ENCODE results near the gene KCNH1.

KCNH1 gene

GRCh38 chr1:210878564-210878963 lies 255.4 kb downstream of the KCNH1 start:
- no peak for DNase-seq (ENCODE audit: low spot score)

- DNase-seq (ENCODE audit: low spot score): no peak
Observed at GRCh38 chr1:210876275-210876674, 257.7 kb downstream of the KCNH1 start.

- DNase-seq (ENCODE audit: low spot score): no peak
Observed at GRCh38 chr1:210866532-210866931, 267.4 kb downstream of the KCNH1 start.

- DNase-seq (ENCODE audit: low spot score): no peak
Observed at GRCh38 chr1:210857705-210858104, 276.2 kb downstream of the KCNH1 start.

- no peak for DNase-seq (ENCODE audit: low spot score)
Observed at GRCh38 chr1:210857146-210857663, 276.7 kb downstream of the KCNH1 start.

- DNase-seq (ENCODE audit: low spot score): no peak
Observed at GRCh38 chr1:210855440-210855839, 278.5 kb downstream of the KCNH1 start.

GRCh38 chr1:210853276-210853675 lies 280.7 kb downstream of the KCNH1 start:
- DNase-seq (ENCODE audit: low spot score): no peak

GRCh38 chr1:210850556-210850955 lies 283.4 kb downstream of the KCNH1 start:
- no peak for DNase-seq (ENCODE audit: low spot score)

- DNase-seq (ENCODE audit: low spot score): no peak
Observed at GRCh38 chr1:210848474-210848873, 285.5 kb downstream of the KCNH1 start.

- DNase-seq (ENCODE audit: low spot score): no peak
Observed at GRCh38 chr1:210841926-210842625, 291.9 kb downstream of the KCNH1 start.

GRCh38 chr1:210830034-210831028 lies 303.6 kb downstream of the KCNH1 start:
- no peak for DNase-seq (ENCODE audit: low spot score)

GRCh38 chr1:210828996-210829596 lies 304.9 kb downstream of the KCNH1 start:
- DNase-seq (ENCODE audit: low spot score): no peak

- DNase-seq (ENCODE audit: low spot score): no peak
Observed at GRCh38 chr1:210827481-210827880, 306.5 kb downstream of the KCNH1 start.

- no peak for DNase-seq (ENCODE audit: low spot score)
Observed at GRCh38 chr1:210826686-210827085, 307.3 kb downstream of the KCNH1 start.

- no peak for DNase-seq (ENCODE audit: low spot score)
Observed at GRCh38 chr1:210822932-210823331, 311.0 kb downstream of the KCNH1 start.

- no peak for DNase-seq (ENCODE audit: low spot score)
Observed at GRCh38 chr1:210822241-210822640, 311.7 kb downstream of the KCNH1 start.

GRCh38 chr1:210821615-210822014 lies 312.3 kb downstream of the KCNH1 start:
- DNase-seq (ENCODE audit: low spot score): no peak

GRCh38 chr1:210819266-210819665 lies 314.7 kb downstream of the KCNH1 start:
- DNase-seq (ENCODE audit: low spot score): no peak

- DNase-seq (ENCODE audit: low spot score): no peak
Observed at GRCh38 chr1:210817385-210818275, 316.3 kb downstream of the KCNH1 start.

GRCh38 chr1:210815641-210816550 lies 318.1 kb downstream of the KCNH1 start:
- no peak for DNase-seq (ENCODE audit: low spot score)
